Putamen (tissue), 1 donor: ENCODE measurements around the gene NXN.
"Not testable (repeated sequence)": the region's sequence is repeated elsewhere in the genome, so short reads cannot be mapped to it uniquely, and the experiment has no call there.

Experiments used
- DNase-seq: peaks from one replicate; pipeline ENCODE4 v3.0.0-alpha.2; 2016; ENCODE audit warnings: low spot score

Gene NXN

DNA sequence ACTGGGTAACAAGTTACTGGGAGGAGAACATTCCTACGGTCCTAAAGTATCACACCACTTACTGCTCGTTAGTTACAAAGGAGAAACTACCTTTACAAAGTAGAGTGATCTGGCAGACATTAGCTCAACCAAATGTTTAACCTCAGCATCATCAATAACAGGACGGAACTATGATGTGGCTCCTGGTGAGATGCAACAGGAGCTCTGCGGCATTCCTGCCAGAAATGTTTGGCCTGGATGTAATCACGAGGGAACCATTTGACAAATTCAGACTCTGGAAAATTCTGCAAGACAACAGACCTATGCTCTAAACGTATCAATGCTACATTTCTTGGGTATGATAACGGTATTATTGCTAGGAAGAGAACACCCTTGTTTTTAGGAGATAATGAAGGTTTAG is 117.0 kb downstream of the NXN start:
- DNase-seq = no peak

- no peak for DNase-seq
These were observed 118.2 kb downstream of the NXN start for GRCh38 chr17:861364-861763.

DNA sequence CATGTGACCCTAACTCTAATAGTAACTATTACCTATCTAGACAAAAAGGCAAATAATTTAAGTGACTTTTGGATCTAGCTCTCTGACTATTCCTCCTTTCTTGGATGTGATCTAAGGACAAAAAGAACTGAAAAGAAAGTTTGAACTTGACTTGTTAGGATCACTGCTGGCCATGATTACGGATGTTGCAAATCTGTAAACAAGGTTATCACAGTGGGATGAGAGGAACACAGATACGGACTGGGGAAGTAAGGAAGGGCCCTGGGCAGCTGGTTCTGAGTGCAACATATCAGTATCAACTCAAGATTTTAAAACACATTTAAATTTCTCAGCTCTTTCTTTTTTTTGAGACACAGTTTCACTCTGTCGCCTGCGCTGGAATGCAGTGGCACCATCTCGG is 118.8 kb downstream of the NXN start:
- DNase-seq = no peak

GRCh38 chr17:859824-860195 is 119.8 kb downstream of the NXN start:
- DNase-seq = no peak

DNA sequence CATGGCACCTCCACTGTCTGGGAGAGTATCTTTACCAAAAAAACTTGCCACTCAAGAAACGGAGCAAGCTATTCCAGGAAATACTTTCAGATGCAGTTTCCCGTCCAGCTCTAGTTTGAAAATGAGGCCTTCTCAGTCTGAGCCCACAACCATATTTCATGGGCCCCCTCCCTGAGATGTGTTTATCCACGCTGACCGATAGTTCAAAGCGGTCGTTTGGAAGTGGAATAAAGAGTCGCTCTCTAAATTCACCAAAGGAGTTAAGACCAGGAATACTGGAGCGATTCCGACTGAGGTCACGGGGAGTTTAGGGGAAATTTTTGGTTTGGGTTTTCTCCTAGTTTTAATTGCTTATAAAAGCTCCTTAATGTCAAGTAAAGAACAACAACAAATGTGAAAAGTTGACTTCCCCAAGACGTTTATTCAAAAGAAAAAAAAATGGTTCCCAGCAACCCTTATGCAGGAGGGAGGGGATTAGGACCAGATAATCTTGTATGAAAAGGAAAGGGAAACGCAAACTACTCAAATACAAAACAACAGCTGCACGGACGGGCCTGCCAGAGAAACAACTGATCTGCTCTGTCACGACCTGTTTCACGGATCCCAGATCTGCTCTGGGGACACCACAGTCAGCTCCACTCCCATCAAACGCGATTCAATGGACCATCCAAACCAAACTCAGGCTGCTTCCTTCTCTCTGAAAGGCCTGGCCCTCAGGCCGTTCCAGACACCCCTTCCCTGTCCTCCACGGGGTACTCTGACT is 120.3 kb downstream of the NXN start:
- no peak for DNase-seq

- DNase-seq = no peak
These were observed 123.4 kb downstream of the NXN start for GRCh38 chr17:856149-856548.

GRCh38 chr17:855569-855968 is 124.0 kb downstream of the NXN start:
- DNase-seq = no peak

DNA sequence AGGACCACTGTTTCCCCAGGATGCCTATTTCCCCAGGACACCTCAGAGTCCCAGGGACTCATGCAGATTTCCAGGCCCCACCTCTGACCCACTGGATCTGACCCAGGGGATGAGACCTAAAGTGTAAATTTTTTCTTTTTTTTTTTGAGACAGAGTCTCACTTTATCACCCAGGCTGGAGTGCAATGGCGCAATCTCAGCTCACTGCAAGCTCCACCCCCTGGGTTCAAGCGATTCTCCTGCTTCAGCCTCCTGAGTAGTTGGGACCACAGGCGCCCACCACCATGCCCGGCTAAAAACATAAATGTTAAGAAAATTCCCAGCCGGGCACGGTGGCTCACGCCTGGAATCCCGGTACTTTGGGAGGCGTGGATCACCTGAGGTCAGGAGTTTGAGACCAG is 126.7 kb downstream of the NXN start:
- DNase-seq = not testable (repeated sequence)

GRCh38 chr17:852349-852748 is 127.2 kb downstream of the NXN start:
- DNase-seq = no peak

- DNase-seq = no peak
These were observed 127.7 kb downstream of the NXN start for GRCh38 chr17:851924-852323.

DNA sequence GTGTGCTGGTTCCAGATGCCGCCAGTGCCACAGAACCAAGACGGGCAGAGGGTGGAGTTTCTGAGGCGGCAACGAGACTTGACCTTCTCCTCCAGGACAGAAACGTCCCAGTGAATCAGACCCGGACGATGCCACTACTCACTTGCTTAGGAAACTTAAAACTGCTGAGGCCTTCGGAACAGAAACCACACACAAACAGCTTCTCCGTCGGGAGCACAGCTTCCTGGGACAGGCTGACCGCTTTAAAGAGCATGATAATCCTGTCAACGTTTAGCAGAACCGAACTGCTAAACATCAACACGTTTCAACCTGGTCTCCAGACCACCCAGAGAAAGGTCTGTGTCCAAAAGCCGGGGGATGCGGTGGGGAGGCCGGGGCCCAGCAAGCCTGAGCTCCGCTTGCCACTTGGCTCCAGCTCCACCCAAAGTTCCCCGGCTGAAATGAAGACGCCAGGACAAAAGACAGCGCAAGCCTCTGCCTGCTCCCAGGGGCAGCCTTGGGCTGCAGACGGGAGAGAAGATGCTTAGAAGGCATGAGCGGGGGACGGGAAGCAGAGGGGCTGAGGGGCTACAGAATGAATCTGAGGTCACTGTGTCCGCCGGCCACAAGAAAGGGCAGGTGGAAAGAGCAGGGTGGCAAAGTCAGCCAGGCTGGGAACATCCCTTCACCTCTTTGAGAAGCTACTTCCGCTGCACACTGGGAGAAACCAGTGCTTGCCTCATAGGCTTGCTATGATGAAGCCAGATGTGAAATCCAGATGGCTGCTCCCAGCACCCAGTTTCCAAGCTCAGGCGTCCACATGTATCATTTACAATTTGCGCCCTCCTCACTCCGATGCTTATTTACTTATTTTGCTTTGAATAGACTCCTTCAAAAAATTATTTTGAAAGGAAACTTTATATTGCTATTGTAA is 128.5 kb downstream of the NXN start:
- no peak for DNase-seq

GRCh38 chr17:850086-850850 is 129.3 kb downstream of the NXN start:
- DNase-seq = no peak

GRCh38 chr17:848402-848801 is 131.2 kb downstream of the NXN start:
- no peak for DNase-seq

GRCh38 chr17:846901-847843 is 132.4 kb downstream of the NXN start:
- no peak for DNase-seq

DNA sequence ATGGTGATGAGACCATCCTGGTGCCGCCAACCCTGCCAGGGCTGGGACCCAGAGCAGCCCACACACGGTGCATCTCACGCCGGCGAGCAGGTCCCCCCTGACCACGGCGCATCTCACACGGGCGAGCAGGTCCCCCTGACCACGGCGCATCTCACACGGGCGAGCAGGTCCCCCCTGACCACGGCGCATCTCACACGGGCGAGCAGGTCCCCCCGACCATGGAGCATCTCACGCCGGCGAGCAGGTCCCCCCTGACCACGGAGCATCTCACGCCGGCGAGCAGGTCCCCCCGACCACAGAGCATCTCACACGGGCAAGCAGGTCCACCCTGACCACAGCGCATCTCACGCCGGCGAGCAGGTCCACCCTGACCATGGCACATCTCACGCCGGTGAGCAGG is 138.3 kb downstream of the NXN start:
- peak; percentile 20 for DNase-seq

DNA sequence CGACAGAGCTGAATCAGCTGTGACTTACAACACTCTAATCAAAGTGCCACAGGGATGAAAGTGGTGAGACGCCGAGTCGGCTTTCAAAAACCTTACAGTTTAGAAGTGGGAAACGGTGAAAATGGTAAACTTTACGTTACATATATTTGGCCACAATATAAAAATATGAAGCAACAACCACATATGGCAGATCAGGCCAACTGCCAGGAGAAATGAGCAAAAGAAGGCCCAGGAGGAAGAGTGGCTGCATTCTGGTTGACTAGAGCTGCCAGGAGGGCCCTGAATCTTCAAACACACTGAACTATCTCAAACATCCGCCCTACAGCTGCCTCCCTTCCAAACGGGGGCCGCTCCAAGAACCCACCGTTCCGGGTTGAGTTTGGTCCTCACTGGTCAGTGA is 141.1 kb downstream of the NXN start:
- no peak for DNase-seq

GRCh38 chr17:836151-836550 is 143.4 kb downstream of the NXN start:
- no peak for DNase-seq

DNA sequence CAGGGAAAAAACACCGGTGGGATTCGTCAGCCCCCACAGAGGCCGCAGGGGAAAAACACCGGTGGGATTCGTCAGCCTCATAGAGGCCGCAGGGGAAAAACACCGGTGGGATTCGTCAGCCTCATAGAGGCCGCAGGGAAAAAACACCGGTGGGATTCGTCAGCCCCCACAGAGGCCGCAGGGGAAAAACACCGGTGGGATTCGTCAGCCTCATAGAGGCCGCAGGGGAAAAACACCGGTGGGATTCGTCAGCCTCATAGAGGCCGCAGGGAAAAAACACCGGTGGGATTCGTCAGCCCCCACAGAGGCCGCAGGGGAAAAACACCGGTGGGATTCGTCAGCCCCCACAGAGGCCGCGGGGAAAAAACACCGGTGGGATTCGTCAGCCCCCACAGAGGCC is 143.9 kb downstream of the NXN start:
- DNase-seq = not testable (repeated sequence)

DNA sequence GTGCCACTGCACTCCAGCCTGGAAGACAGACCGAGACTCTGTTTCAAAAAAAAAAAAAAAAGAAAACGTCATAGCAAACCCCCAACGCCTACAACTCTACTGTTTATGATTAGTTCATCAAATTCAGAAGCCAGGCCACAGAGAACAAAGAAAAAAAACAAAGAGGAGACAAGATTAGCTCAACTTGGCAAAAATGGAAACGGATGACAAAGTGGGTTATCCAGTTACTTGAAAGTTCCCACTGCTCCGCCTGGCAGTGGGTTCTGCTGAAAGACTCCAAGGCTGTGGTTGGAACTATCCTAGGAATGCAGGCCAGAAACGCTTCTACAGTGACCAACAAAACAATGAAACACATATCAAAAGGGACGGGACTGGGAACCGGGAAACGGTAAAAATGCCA is 144.3 kb downstream of the NXN start:
- DNase-seq = no peak

DNA sequence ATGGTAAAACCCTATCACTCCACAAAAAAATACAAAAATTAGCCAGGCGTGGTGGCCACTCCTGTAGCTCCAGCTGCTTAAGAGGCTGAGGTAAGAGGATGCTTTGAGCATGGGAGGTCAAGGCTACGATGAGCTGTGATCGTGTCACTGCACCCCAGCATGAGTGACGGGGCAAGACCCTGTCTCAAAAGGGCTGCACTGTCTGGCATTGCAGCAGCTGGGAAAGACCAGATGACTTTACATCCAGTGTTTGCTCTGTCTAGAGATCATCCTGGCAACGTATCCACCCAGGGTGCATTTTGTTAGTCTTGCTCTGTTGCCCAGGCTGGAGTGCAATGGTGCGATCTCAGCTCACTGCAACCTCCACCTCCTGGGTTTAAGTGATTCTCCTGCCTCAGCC is 145.4 kb downstream of the NXN start:
- DNase-seq = no peak

DNA sequence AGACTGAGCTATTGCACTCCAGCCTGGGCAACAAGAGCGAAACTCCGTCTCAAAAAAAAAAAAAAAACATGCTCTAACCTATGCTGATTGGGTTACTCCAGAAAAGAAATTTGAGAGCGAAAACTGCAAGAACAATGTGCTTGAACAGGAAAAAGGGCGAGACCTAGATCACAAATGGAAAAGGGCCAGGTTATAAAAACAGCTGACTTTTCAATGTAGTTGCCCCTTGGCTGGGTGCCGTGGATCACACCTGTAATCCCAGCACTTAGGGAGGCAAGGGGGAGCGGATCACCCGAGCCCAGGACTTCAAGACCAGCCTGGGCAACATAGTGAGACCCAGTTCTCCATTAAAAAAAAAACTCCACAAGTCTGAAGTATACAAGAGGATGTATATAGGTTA is 148.6 kb downstream of the NXN start:
- DNase-seq = no peak

GRCh38 chr17:830381-830780 is 149.2 kb downstream of the NXN start:
- DNase-seq = no peak
